HEK293 (cell line): ENCODE results near the gene RGS6.

ENCODE experiments used
- KLF16 ChIP-seq: fragments of 450-650 bp; formaldehyde crosslinking; IDR thresholded peaks from 2 replicates; pipeline ENCODE4 v1.5.1; 2017; ENCODE audit warnings: missing biosample characterization, missing genetic modification characterization
- MEIS1 ChIP-seq: sonication (generic); formaldehyde crosslinking; IDR thresholded peaks from 2 replicates; pipeline ENCODE4 v1.8.1; 2022; ENCODE audit warnings: missing genetic modification reagents, mild to moderate bottlenecking, borderline replicate concordance
- SALL2 ChIP-seq: fragments of 450-650 bp; formaldehyde crosslinking; IDR thresholded peaks from 2 replicates; pipeline ENCODE4 v1.5.0; 2017; ENCODE audit warnings: missing biosample characterization, mild to moderate bottlenecking, missing genetic modification characterization, borderline replicate concordance
- TCF7L2 ChIP-seq: IDR thresholded peaks from 2 replicates; pipeline ENCODE4 v1.6.1; 2011; ENCODE audit warnings: low read depth, mild to moderate bottlenecking, inconsistent platforms, low read length, moderate library complexity, borderline replicate concordance
- ZNF133 ChIP-seq: fragments of 450-650 bp; formaldehyde crosslinking; IDR thresholded peaks from 2 replicates; pipeline ENCODE4 v1.5.1; 2016; ENCODE audit warnings: missing biosample characterization, missing genetic modification characterization
- ZNF311 ChIP-seq: fragments of 450-650 bp; formaldehyde crosslinking; IDR thresholded peaks from 2 replicates; pipeline ENCODE4 v1.5.1; 2017; ENCODE audit warnings: missing biosample characterization, missing genetic modification characterization, borderline replicate concordance
- ZNF530 ChIP-seq: fragments of 450-650 bp; formaldehyde crosslinking; IDR thresholded peaks from 2 replicates; pipeline ENCODE4 v1.5.1; 2016; ENCODE audit warnings: low read depth, missing biosample characterization, missing genetic modification characterization
- ZNF747 ChIP-seq: fragments of 450-650 bp; formaldehyde crosslinking; IDR thresholded peaks from 2 replicates; pipeline ENCODE4 v1.5.1; 2016; ENCODE audit warnings: missing biosample characterization, missing genetic modification characterization
- TF ChIP-seq, protein P1 (sequence below): fragments of 450-650 bp; formaldehyde crosslinking; IDR thresholded peaks from 2 replicates; pipeline ENCODE4 v1.5.1; 2016; ENCODE audit warnings: missing biosample characterization, missing genetic modification characterization
- TF ChIP-seq, protein P2 (sequence below): fragments of 450-650 bp; formaldehyde crosslinking; IDR thresholded peaks from 2 replicates; pipeline ENCODE4 v1.5.1; 2016; ENCODE audit warnings: missing biosample characterization, missing genetic modification characterization, low read depth
- TF ChIP-seq, protein P3 (sequence below): fragments of 450-650 bp; formaldehyde crosslinking; IDR thresholded peaks from 2 replicates; pipeline ENCODE4 v1.5.1; 2017; ENCODE audit warnings: missing biosample characterization, missing genetic modification characterization
- TF ChIP-seq, protein P4 (sequence below): fragments of 450-650 bp; formaldehyde crosslinking; IDR thresholded peaks from 2 replicates; pipeline ENCODE4 v1.5.1; 2016; ENCODE audit warnings: missing biosample characterization, missing genetic modification characterization

DNA sequence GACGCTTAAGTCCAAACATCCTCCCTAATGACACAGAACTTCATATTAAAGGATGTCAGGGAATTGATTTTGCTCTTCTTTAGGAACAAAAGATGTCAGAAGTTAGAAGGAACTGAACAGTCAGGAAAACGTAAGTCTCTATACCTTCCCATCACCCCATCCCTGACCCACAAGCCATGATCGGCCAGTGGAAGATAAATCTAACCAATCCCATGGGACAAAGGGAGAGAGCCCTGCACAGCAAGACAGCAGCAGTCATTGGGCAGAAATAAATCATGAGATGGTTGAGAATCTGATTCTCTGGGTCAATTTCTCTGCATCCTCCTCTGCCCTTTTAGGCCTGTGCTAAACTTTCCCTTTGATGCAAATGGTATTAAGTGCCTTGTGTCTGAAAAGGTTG lies 414.9 kb downstream of the RGS6 start:
- TF ChIP-seq, protein P1, sequence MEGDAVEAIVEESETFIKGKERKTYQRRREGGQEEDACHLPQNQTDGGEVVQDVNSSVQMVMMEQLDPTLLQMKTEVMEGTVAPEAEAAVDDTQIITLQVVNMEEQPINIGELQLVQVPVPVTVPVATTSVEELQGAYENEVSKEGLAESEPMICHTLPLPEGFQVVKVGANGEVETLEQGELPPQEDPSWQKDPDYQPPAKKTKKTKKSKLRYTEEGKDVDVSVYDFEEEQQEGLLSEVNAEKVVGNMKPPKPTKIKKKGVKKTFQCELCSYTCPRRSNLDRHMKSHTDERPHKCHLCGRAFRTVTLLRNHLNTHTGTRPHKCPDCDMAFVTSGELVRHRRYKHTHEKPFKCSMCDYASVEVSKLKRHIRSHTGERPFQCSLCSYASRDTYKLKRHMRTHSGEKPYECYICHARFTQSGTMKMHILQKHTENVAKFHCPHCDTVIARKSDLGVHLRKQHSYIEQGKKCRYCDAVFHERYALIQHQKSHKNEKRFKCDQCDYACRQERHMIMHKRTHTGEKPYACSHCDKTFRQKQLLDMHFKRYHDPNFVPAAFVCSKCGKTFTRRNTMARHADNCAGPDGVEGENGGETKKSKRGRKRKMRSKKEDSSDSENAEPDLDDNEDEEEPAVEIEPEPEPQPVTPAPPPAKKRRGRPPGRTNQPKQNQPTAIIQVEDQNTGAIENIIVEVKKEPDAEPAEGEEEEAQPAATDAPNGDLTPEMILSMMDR (tag by site-specific recombination): no peak
- TF ChIP-seq, protein P2, sequence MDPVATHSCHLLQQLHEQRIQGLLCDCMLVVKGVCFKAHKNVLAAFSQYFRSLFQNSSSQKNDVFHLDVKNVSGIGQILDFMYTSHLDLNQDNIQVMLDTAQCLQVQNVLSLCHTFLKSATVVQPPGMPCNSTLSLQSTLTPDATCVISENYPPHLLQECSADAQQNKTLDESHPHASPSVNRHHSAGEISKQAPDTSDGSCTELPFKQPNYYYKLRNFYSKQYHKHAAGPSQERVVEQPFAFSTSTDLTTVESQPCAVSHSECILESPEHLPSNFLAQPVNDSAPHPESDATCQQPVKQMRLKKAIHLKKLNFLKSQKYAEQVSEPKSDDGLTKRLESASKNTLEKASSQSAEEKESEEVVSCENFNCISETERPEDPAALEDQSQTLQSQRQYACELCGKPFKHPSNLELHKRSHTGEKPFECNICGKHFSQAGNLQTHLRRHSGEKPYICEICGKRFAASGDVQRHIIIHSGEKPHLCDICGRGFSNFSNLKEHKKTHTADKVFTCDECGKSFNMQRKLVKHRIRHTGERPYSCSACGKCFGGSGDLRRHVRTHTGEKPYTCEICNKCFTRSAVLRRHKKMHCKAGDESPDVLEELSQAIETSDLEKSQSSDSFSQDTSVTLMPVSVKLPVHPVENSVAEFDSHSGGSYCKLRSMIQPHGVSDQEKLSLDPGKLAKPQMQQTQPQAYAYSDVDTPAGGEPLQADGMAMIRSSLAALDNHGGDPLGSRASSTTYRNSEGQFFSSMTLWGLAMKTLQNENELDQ (tag by site-specific recombination): no peak
- TF ChIP-seq, protein P3, sequence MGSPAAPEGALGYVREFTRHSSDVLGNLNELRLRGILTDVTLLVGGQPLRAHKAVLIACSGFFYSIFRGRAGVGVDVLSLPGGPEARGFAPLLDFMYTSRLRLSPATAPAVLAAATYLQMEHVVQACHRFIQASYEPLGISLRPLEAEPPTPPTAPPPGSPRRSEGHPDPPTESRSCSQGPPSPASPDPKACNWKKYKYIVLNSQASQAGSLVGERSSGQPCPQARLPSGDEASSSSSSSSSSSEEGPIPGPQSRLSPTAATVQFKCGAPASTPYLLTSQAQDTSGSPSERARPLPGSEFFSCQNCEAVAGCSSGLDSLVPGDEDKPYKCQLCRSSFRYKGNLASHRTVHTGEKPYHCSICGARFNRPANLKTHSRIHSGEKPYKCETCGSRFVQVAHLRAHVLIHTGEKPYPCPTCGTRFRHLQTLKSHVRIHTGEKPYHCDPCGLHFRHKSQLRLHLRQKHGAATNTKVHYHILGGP (tag by site-specific recombination): no peak
- TF ChIP-seq ZNF530 (tag by site-specific recombination) (no peak), MEIS1 (no peak), TCF7L2 (no peak), ZNF311 (no peak), ZNF133 (tag by site-specific recombination) (no peak), ZNF747 (tag by site-specific recombination) (no peak), KLF16 (no peak), SALL2 (no peak)
- TF ChIP-seq, protein P4, sequence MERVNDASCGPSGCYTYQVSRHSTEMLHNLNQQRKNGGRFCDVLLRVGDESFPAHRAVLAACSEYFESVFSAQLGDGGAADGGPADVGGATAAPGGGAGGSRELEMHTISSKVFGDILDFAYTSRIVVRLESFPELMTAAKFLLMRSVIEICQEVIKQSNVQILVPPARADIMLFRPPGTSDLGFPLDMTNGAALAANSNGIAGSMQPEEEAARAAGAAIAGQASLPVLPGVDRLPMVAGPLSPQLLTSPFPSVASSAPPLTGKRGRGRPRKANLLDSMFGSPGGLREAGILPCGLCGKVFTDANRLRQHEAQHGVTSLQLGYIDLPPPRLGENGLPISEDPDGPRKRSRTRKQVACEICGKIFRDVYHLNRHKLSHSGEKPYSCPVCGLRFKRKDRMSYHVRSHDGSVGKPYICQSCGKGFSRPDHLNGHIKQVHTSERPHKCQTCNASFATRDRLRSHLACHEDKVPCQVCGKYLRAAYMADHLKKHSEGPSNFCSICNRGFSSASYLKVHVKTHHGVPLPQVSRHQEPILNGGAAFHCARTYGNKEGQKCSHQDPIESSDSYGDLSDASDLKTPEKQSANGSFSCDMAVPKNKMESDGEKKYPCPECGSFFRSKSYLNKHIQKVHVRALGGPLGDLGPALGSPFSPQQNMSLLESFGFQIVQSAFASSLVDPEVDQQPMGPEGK (tag by site-specific recombination): no peak
